HEK293T (cell line): ENCODE data around the gene PGLYRP1.

Experiments used
- CTCF ChIA-PET: fragments of 350-600 bp; formaldehyde crosslinking; extraction: SDS; loops from one replicate; lab custom pipeline; 2021; ENCODE audit warnings: antibody characterized with exemption, inconsistent platforms; lab: Yijun Ruan, JAX
- POLR2A ChIA-PET: fragments of 350-600 bp; formaldehyde crosslinking; extraction: SDS; loops from one replicate; lab custom pipeline; 2020; ENCODE audit warnings: antibody characterized with exemption, inconsistent platforms; lab: Yijun Ruan, JAX
- DNase-seq: peaks from one replicate; pipeline ENCODE4 v3.0.0; 2012; ENCODE audit warnings: mixed read lengths; ENCODE audit errors: extremely low spot score
- ARNT ChIP-seq: fragments of 450-650 bp; IDR thresholded peaks from 2 replicates; pipeline ENCODE4 v1.6.1; 2017; ENCODE audit warnings: mild to moderate bottlenecking
- BHLHE40 ChIP-seq: fragments of 450-650 bp; IDR thresholded peaks from 2 replicates; pipeline ENCODE4 v1.6.1; 2016; ENCODE audit warnings: mild to moderate bottlenecking, moderate library complexity, borderline replicate concordance
- CTBP1 ChIP-seq: fragments of 450-650 bp; IDR thresholded peaks from 2 replicates; pipeline ENCODE4 v1.6.1; 2016; ENCODE audit warnings: borderline replicate concordance
- ELF4 ChIP-seq: fragments of 450-650 bp; IDR thresholded peaks from 2 replicates; pipeline ENCODE4 v1.6.1; 2017; ENCODE audit warnings: antibody characterized with exemption
- FOXA1 ChIP-seq: fragments of 450-650 bp; IDR thresholded peaks from 2 replicates; pipeline ENCODE4 v1.6.1; 2016; ENCODE audit warnings: mild to moderate bottlenecking
- FOXK2 ChIP-seq: fragments of 450-650 bp; IDR thresholded peaks from 2 replicates; pipeline ENCODE4 v1.6.1; 2016; ENCODE audit warnings: mild to moderate bottlenecking
- FOXM1 ChIP-seq: fragments of 450-650 bp; IDR thresholded peaks from 2 replicates; pipeline ENCODE4 v1.6.1; 2017; ENCODE audit warnings: mild to moderate bottlenecking, borderline replicate concordance
- HDGF ChIP-seq: fragments of 450-650 bp; IDR thresholded peaks from 2 replicates; pipeline ENCODE4 v1.6.1; 2017; ENCODE audit warnings: antibody characterized with exemption, borderline replicate concordance
- L3MBTL2 ChIP-seq: fragments of 450-650 bp; conservative IDR thresholded peaks from 2 replicates; pipeline ENCODE4 v1.6.1; 2016; ENCODE audit warnings: mild to moderate bottlenecking
- LEF1 ChIP-seq: fragments of 450-650 bp; IDR thresholded peaks from 2 replicates; pipeline ENCODE4 v1.6.1; 2017; ENCODE audit warnings: mild to moderate bottlenecking, borderline replicate concordance
- NFRKB ChIP-seq: fragments of 450-650 bp; IDR thresholded peaks from 2 replicates; pipeline ENCODE4 v1.6.1; 2016; ENCODE audit warnings: mild to moderate bottlenecking, moderate library complexity
- SP1 ChIP-seq: fragments of 450-650 bp; IDR thresholded peaks from 2 replicates; pipeline ENCODE4 v1.6.1; 2017
- SUZ12 ChIP-seq: fragments of 450-650 bp; IDR thresholded peaks from 2 replicates; pipeline ENCODE4 v1.6.1; 2016; ENCODE audit warnings: mild to moderate bottlenecking
- TARDBP ChIP-seq: fragments of 450-650 bp; IDR thresholded peaks from 2 replicates; pipeline ENCODE4 v1.6.1; 2016
- ZNF384 ChIP-seq: fragments of 450-650 bp; IDR thresholded peaks from 2 replicates; pipeline ENCODE4 v1.6.1; 2016
- TF ChIP-seq, protein P1 (sequence below): fragments of 450-650 bp; IDR thresholded peaks from 2 replicates; pipeline ENCODE4 v1.6.1; 2016

The PGLYRP1 gene

DNA sequence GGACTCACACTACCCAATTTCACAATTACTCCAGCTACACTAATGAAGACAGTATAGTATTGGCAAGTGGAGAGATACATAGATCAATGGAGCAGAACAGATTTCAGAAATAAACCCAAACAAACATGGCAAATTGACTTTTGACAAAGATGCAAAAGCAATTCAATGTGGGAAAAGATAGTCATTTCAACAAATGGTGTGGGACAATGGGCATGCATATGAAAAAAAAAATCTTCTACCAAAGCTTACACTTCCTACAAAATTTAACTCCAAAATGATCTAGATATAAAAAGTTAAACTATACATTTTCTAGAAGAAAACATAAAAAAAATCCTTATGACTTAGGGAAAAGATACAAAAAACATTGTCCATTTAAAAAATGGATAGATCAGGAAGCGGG is 20.7 kb upstream of the PGLYRP1 start:
- TF ChIP-seq NFRKB (no peak), ARNT (no peak), L3MBTL2 (no peak), SUZ12 (no peak), CTBP1 (no peak), BHLHE40 (no peak), ZNF384 (no peak), TARDBP (no peak), SP1 (no peak), FOXM1 (no peak), FOXA1 (no peak), ELF4 (no peak), FOXK2 (no peak)
- TF ChIP-seq, protein P1, sequence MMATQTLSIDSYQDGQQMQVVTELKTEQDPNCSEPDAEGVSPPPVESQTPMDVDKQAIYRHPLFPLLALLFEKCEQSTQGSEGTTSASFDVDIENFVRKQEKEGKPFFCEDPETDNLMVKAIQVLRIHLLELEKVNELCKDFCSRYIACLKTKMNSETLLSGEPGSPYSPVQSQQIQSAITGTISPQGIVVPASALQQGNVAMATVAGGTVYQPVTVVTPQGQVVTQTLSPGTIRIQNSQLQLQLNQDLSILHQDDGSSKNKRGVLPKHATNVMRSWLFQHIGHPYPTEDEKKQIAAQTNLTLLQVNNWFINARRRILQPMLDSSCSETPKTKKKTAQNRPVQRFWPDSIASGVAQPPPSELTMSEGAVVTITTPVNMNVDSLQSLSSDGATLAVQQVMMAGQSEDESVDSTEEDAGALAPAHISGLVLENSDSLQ = no peak
- CTCF ChIA-PET = interaction anchor here (1.1 to 1.3 kb wide), 2 partner anchors 15 to 35 kb away, joined by 3 read pairs; no protein-coding TSS in a partner anchor
- POLR2A ChIA-PET = no interaction called here
- DNase-seq = no peak

DNA sequence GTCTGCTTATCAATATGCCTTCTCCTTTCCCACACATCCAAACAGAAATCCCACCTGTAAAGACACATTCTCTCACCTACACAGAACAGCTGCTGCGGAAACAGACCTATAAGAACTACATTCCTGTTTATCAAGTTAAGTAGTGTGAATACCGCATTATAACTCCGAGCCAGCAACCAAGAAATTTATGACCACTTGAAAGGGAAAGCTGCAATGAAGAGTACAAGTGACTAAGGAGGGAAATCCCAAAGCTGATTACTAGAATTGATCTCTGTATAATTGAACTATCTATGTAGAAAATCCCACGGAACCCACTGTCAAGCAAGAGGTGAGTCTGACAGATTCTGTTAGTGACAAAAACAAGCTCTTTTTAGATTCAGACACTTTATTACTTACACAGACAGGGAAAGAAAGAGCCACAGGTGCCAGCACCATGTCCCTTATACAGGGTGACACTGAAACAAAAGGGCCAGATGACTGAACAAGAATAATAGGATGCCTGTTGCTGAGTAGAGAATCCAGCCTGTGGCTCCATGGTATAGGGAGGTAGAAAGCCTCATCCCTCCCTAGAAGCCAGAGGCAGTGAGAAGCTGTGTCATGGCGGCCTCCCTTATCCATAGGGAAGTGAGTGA is 19.5 kb upstream of the PGLYRP1 start:
- ChIA-PET CTCF (interaction anchor here (0.8 to 2.9 kb wide), 6 partner anchors 14 to 40 kb away, joined by 3 to 16 read pairs (median 4); no protein-coding TSS in a partner anchor), POLR2A (no interaction called here)
- no peak for DNase-seq
- no peak for TF ChIP-seq FOXK2
- TF ChIP-seq SP1 = no peak
- no peak for TF ChIP-seq CTBP1
- no peak for TF ChIP-seq ELF4
- TF ChIP-seq, protein P1 = no peak
- TF ChIP-seq TARDBP = no peak
- no peak for TF ChIP-seq ARNT
- TF ChIP-seq L3MBTL2 = no peak
- TF ChIP-seq FOXA1 = no peak
- no peak for TF ChIP-seq NFRKB
- TF ChIP-seq ZNF384 = no peak
- no peak for TF ChIP-seq SUZ12
- no peak for TF ChIP-seq HDGF
- TF ChIP-seq LEF1 = no peak
- TF ChIP-seq FOXM1 = no peak
- TF ChIP-seq BHLHE40 = no peak

DNA sequence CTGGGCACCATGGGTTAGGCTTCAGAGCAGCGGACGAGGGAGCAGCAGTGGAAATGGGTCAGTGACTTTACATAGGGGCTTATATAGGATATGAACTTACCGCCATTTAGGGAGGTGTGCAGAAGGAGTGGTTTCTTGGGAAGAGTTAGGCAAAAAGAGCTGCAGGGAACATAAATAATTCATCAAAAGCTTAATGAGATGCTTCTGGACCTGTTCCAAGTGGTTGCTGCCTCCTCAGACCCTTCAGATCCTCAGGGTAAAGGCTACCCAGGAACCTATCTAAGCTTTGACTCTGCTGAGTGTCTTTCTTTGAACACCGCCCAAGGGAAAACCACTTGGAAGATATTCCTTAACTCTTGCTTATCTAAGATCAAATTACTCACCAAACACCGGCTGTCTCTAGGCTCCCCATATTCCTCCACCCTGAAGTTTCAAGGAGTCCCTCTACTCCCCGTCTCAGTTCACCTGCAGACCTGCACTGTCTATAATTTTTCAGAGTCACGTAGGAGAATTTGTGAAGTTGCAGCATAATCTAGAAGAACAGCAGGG is 18.2 kb upstream of the PGLYRP1 start, which contains the start of gene IGFL4:
TSS of gene IGFL4 (minus strand) at position 51 of the 549 bp plus-strand sequence. CDS start at position 11, 40 bp downstream.
- POLR2A ChIA-PET = interaction anchor here (0.8 to 1.0 kb wide), 2 partner anchors 36 to 46 kb away, joined by 4 read pairs; partner anchors contain the start of gene CCDC61
- DNase-seq = peak; percentile 34
- CTCF ChIA-PET = interaction anchor here (0.6 to 2.9 kb wide), 5 partner anchors 8 to 338 kb away, joined by 3 to 16 read pairs (median 4); no protein-coding TSS in a partner anchor
- no peak for TF ChIP-seq SP1

DNA sequence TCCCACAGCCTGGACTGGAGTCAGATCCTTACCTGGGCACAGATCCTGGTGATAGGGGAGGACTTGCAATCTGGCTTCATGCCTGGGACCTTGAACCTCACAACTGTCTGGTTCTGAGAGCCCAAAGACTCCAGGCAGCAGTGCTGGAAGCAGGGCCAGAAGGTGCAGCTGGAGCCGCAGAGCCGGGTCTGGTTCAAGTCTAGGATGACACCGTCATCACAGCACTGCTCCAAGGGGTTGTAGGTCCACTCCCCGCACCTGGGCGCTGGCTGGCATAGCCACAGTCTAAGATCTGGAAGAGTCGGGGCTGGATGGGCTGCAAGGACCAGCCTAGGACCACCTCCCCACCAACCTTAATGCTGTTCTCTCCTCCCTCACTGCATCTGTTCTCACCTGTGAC is 17.3 kb upstream of the PGLYRP1 start:
- POLR2A ChIA-PET = interaction anchor here (0.6 to 0.8 kb wide), 2 partner anchors 45 to 79 kb away, joined by 3 to 4 read pairs; partner anchors contain the start of gene CCDC61
- DNase-seq = no peak
- CTCF ChIA-PET = interaction anchor here (0.5 to 2.9 kb wide), 4 partner anchors 9 to 216 kb away, joined by 3 to 16 read pairs (median 4); no protein-coding TSS in a partner anchor
- TF ChIP-seq FOXK2 = no peak
- no peak for TF ChIP-seq LEF1
- TF ChIP-seq SUZ12 = no peak
- TF ChIP-seq FOXA1 = no peak
- no peak for TF ChIP-seq ELF4
- TF ChIP-seq FOXM1 = no peak
- no peak for TF ChIP-seq BHLHE40
- no peak for TF ChIP-seq ARNT
- TF ChIP-seq, protein P1 = no peak
- no peak for TF ChIP-seq SP1
- no peak for TF ChIP-seq L3MBTL2
- TF ChIP-seq CTBP1 = no peak
- no peak for TF ChIP-seq TARDBP
- no peak for TF ChIP-seq HDGF
- TF ChIP-seq NFRKB = no peak
- TF ChIP-seq ZNF384 = no peak

DNA sequence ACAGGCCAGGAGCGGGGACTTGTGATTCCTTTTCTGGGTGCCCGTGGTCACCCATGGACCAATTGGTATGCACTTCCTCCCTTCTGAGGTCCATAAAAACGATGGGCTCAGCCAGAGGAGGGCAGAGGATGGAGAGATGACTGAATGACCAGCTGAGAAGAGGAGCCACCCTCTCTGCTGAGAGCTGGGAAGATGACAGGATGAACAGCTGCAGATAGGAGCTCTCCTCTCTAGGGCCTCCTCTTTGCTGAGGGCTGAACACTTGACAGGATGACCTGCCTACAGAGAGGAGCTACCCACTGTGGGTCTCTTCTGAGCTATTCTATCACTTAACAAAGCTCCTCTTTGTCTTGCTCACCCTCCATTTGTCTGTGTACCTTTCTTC is 13.9 kb upstream of the PGLYRP1 start:
- no peak for TF ChIP-seq SP1
- TF ChIP-seq L3MBTL2 = no peak
- no peak for TF ChIP-seq CTBP1
- TF ChIP-seq ELF4 = no peak
- TF ChIP-seq FOXA1 = no peak
- TF ChIP-seq, protein P1 = no peak
- no peak for TF ChIP-seq BHLHE40
- TF ChIP-seq ZNF384 = no peak
- TF ChIP-seq LEF1 = no peak
- ChIA-PET CTCF (interaction anchor here (0.6 kb wide), 1 partner anchor 20 kb away, joined by 5 read pairs; no protein-coding TSS in a partner anchor), POLR2A (no interaction called here)
- no peak for DNase-seq
